HepG2 (cell line): ENCODE results near the gene SIK3. TPM values are rescaled to one million over a fixed set of nuclear protein-coding genes. Genes with fewer than 3 reads are reported as not detected.

ENCODE experiments used
- ATAC-seq: fragments of 200-7000 bp; cut with Tn5 transposase; 3 replicates; pipeline ENCODE4 v1.9.1; 2020; ENCODE audit warnings: mild to moderate bottlenecking, moderate library complexity
- BruUV-seq: library from RNA; stranded (reverse); fragments of 400-500 nt; replicated peaks from 2 replicates; lab custom pipeline; 2021; lab: Mats Ljungman, UMichigan
- CTCF ChIA-PET: fragments of 300-600 bp; formaldehyde crosslinking; extraction: SDS; loops from one replicate; lab custom pipeline; 2021; ENCODE audit warnings: low total read pairs, inconsistent platforms, low intra/inter-chr PET ratio; lab: Yijun Ruan, JAX
- POLR2A ChIA-PET: fragments of 350-600 bp; sonication (Branson Sonifier 250); formaldehyde crosslinking; loops from one replicate; lab custom pipeline; 2020; ENCODE audit warnings: antibody characterized with exemption, inconsistent platforms; lab: Yijun Ruan, JAX
- DNase-seq: peaks from one replicate; pipeline ENCODE4 v3.0.0-alpha.2; 2015; ENCODE audit warnings: low spot score
- FAIRE-seq: peaks from 3 replicates; lab custom pipeline; 2011; peaks lifted over from hg19 to GRCh38; lab: Jason Lieb, UNC
- H2AFZ ChIP-seq: one replicate; pipeline ENCODE4 v1.6.1; 2011; ENCODE audit warnings: low read length, inconsistent platforms
- H3K27ac ChIP-seq: fragments of 300-600 bp; 3 replicates; pipeline ENCODE4 v1.8.0; 2011; ENCODE audit warnings: mixed run types, mild to moderate bottlenecking, mixed read lengths, low read length, inconsistent platforms; ENCODE audit not compliant: insufficient read depth; ENCODE audit errors: extremely low read length
- H3K27me3 ChIP-seq, 2 experiments: fragments of 200-600 bp in 1 of 2; 2 replicates in 1 of 2; 3 replicates in 1 of 2; pipeline versions ENCODE4 v1.6.0 to v1.8.0; 2011; ENCODE audit warnings: low read length in 2 of 2, mild to moderate bottlenecking in 2 of 2, moderate library complexity in 2 of 2, inconsistent platforms in 1 of 2; ENCODE audit not compliant: insufficient read depth in 2 of 2, control insufficient read depth in 1 of 2
- H3K36me3 ChIP-seq, 2 experiments: fragments of 200-600 bp in 1 of 2; replicated peaks in 1 of 2; 2 replicates in 1 of 2; 3 replicates in 1 of 2; pipeline versions ENCODE4 v1.5.1 to v1.8.0; 2011; ENCODE audit warnings: low read length in 2 of 2, inconsistent platforms in 1 of 2; ENCODE audit not compliant: insufficient read depth in 2 of 2, control insufficient read depth in 1 of 2
- H3K4me1 ChIP-seq: 2 replicates; pipeline ENCODE4 v1.5.1; 2012; ENCODE audit warnings: low read length, inconsistent platforms; ENCODE audit not compliant: insufficient read depth
- H3K4me2 ChIP-seq: 2 replicates; pipeline ENCODE4 v1.6.0; 2011; ENCODE audit warnings: low read depth, low read length, inconsistent platforms
- H3K4me3 ChIP-seq, 3 experiments: fragments of 200-600 bp in 1 of 3; sonication (generic), shearing (Covaris generic) in 1 of 3; replicated peaks in 1 of 3; 2 replicates each; pipeline ENCODE4 v1.5.1; 2011 to 2016; ENCODE audit warnings: low read length in 3 of 3, inconsistent platforms in 2 of 3, low read depth in 2 of 3, mild to moderate bottlenecking in 2 of 3, control low read depth in 1 of 3, mixed read lengths in 1 of 3; ENCODE audit not compliant: insufficient read depth in 1 of 3
- H3K79me2 ChIP-seq: one replicate; pipeline ENCODE4 v1.6.1; 2011; ENCODE audit warnings: low read length, inconsistent platforms; ENCODE audit not compliant: insufficient read depth
- H3K9ac ChIP-seq: 2 replicates; pipeline ENCODE4 v1.6.0; 2011; ENCODE audit warnings: mild to moderate bottlenecking, low read depth, low read length, inconsistent platforms; ENCODE audit not compliant: insufficient read depth
- H3K9me3 ChIP-seq: 2 replicates; pipeline ENCODE4 v1.5.1; 2012; ENCODE audit warnings: mild to moderate bottlenecking, low read length
- H4K20me1 ChIP-seq: 2 replicates; pipeline ENCODE4 v1.6.0; 2011; ENCODE audit warnings: inconsistent platforms, mild to moderate bottlenecking, low read length, moderate library complexity; ENCODE audit not compliant: insufficient read depth
- PCBP1 ChIP-seq: fragments of 200-400 bp; formaldehyde crosslinking; IDR thresholded peaks from 2 replicates; pipeline ENCODE4 v1.6.1; 2017; ENCODE audit warnings: mild to moderate bottlenecking, low read depth, low read length, borderline replicate concordance
- PHF5A ChIP-seq: IDR thresholded peaks from one replicate; pipeline ENCODE4 v1.6.1; 2018; ENCODE audit warnings: low read depth, missing genetic modification reagents; ENCODE audit not compliant: unreplicated experiment
- SKI ChIP-seq: fragments of 450-650 bp; IDR thresholded peaks from one replicate; pipeline ENCODE4 v1.6.1; 2018; ENCODE audit warnings: mild to moderate bottlenecking; ENCODE audit not compliant: partially characterized antibody
- SMAD9 ChIP-seq: sonication (generic); formaldehyde crosslinking; IDR thresholded peaks from 2 replicates; pipeline ENCODE4 v1.5.1; 2020; ENCODE audit warnings: mild to moderate bottlenecking, missing genetic modification reagents
- SP2 ChIP-seq: sonication (generic); formaldehyde crosslinking; IDR thresholded peaks from 2 replicates; pipeline ENCODE4 v1.5.1; 2020; ENCODE audit warnings: mild to moderate bottlenecking, missing genetic modification reagents
- TSC22D2 ChIP-seq: sonication (generic); formaldehyde crosslinking; IDR thresholded peaks from 2 replicates; pipeline ENCODE4 v1.5.1; 2020; ENCODE audit warnings: missing genetic modification reagents, mild to moderate bottlenecking, borderline replicate concordance
- ZMAT3 ChIP-seq: sonication (generic); formaldehyde crosslinking; conservative IDR thresholded peaks from 2 replicates; pipeline ENCODE4 v1.7.0; 2021; ENCODE audit warnings: missing genetic modification reagents
- ZNF777 ChIP-seq: sonication (generic); formaldehyde crosslinking; IDR thresholded peaks from 2 replicates; pipeline ENCODE4 v1.4.0; 2020; ENCODE audit warnings: missing genetic modification reagents
- ZNF850 ChIP-seq: sonication (generic); formaldehyde crosslinking; conservative IDR thresholded peaks from 2 replicates; pipeline ENCODE4 v1.9.0; 2021; ENCODE audit warnings: mild to moderate bottlenecking, missing genetic modification reagents
- ZSCAN22 ChIP-seq: sonication (generic); formaldehyde crosslinking; IDR thresholded peaks from 2 replicates; pipeline ENCODE4 v1.4.0; 2020; ENCODE audit warnings: mild to moderate bottlenecking, missing genetic modification reagents
- WGBS: methylation state at CpG from one replicate; pipeline ENCODE4 v1.1.6; 2017; ENCODE audit warnings: low lambda C conversion rate; 5-methylcytosine and 5-hydroxymethylcytosine counted together
- in situ Hi-C: cut with HindIII; loops from 2 replicates; pipeline ENCODE4 v1.10.0; 2017; ENCODE audit warnings: low pct_unique_long_range_greater_than_20kb; ENCODE audit not compliant: extremely low pct_ligation_motif_present
- intact Hi-C: fragments of 100-400 bp; cut with micrococcal nuclease; formaldehyde crosslinking; loops from one replicate; pipeline ENCODE4 v1.10.0; 2022; ENCODE audit not compliant: unreplicated experiment
- polyA plus RNA-seq, 8 experiments: library from polyadenylated mRNA; depleted of rRNA in 3 of 8; stranded (reverse) in 7 of 8; unstranded in 1 of 8; fragments of >200 nt; fragmentation: Illumina TruSeq in 4 of 8; extraction: Trizol in 4 of 8; gene quantifications; 2 replicates each; pipeline versions ENCODE4 v1.2.1 to v1.2.3, GENCODE V29; 2011 to 2016; ENCODE audit warnings: low read depth in 4 of 8, missing spikeins in 1 of 8, mixed read lengths in 1 of 8; ENCODE audit not compliant: insufficient read depth in 1 of 8
- total RNA-seq, 5 experiments: library from RNA; depleted of rRNA; stranded (reverse); fragments of >200 nt; fragmentation: Illumina TruSeq; extraction: Trizol; gene quantifications; 2 replicates each; pipeline ENCODE4 v1.2.3, GENCODE V29; 2016; ENCODE audit warnings: low read depth in 1 of 5
- TF ChIP-seq, protein P1 (sequence below), 2 experiments: IDR thresholded peaks; 2 replicates each; pipeline ENCODE4 v1.6.1; 2011 to 2012; ENCODE audit warnings: low read length in 2 of 2, borderline replicate concordance in 1 of 2, low read depth in 1 of 2, mild to moderate bottlenecking in 1 of 2, moderate library complexity in 1 of 2
- TF ChIP-seq, protein P2 (sequence below): sonication (generic); formaldehyde crosslinking; IDR thresholded peaks from 2 replicates; pipeline ENCODE4 v1.8.0; 2022; ENCODE audit warnings: mild to moderate bottlenecking, missing genetic modification reagents
- TF ChIP-seq, protein P3 (sequence below): sonication (generic); formaldehyde crosslinking; IDR thresholded peaks from 2 replicates; pipeline ENCODE4 v1.5.0; 2020; ENCODE audit warnings: mild to moderate bottlenecking, missing genetic modification reagents
- TF ChIP-seq, protein P4 (sequence below): sonication (generic); formaldehyde crosslinking; IDR thresholded peaks from 2 replicates; pipeline ENCODE4 v1.9.0; 2021; ENCODE audit warnings: missing genetic modification reagents, mild to moderate bottlenecking, borderline replicate concordance
- TF ChIP-seq, protein P5 (sequence below): sonication (generic); formaldehyde crosslinking; IDR thresholded peaks from 2 replicates; pipeline ENCODE4 v1.8.1; 2023; ENCODE audit warnings: mild to moderate bottlenecking, missing genetic modification reagents, borderline replicate concordance

SIK3 gene
- total and polyA plus RNA-seq, 2 of the 13 experiments (the other 11 are each of a cell fraction or from before 2014, with no cell fraction given) = 5.7 to 9.8 TPM

DNA sequence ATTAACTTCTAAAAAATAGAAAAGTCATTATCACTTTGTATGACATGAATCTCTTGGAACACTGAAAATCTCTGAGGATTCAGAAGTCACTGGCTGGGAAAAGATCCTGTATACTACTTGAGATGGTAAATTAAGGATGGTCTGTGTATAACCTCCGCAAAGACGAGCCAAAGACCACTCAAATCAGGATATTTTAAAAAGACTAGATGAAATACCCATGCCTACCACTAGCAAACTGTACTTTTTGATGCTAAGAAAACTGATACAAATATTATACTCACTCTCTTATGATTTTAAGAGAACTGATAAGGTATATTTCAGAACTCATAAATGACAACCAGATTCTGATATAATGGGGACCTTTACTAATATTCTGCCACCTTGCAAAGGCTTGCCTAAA is 182.2 kb downstream of the SIK3 start:
- FAIRE-seq (no peak), ATAC-seq (no peak), DNase-seq (no peak)
- H3K4me1 ChIP-seq = peaks cover 3% of the 10 kb centered on the region
- H3K4me2 ChIP-seq = no peak overlapping the region
- no peaks in the 10 kb centered on the region for H4K20me1 ChIP-seq
- no peaks in the 10 kb centered on the region for H3K9me3 ChIP-seq
- TF ChIP-seq, protein P1, sequence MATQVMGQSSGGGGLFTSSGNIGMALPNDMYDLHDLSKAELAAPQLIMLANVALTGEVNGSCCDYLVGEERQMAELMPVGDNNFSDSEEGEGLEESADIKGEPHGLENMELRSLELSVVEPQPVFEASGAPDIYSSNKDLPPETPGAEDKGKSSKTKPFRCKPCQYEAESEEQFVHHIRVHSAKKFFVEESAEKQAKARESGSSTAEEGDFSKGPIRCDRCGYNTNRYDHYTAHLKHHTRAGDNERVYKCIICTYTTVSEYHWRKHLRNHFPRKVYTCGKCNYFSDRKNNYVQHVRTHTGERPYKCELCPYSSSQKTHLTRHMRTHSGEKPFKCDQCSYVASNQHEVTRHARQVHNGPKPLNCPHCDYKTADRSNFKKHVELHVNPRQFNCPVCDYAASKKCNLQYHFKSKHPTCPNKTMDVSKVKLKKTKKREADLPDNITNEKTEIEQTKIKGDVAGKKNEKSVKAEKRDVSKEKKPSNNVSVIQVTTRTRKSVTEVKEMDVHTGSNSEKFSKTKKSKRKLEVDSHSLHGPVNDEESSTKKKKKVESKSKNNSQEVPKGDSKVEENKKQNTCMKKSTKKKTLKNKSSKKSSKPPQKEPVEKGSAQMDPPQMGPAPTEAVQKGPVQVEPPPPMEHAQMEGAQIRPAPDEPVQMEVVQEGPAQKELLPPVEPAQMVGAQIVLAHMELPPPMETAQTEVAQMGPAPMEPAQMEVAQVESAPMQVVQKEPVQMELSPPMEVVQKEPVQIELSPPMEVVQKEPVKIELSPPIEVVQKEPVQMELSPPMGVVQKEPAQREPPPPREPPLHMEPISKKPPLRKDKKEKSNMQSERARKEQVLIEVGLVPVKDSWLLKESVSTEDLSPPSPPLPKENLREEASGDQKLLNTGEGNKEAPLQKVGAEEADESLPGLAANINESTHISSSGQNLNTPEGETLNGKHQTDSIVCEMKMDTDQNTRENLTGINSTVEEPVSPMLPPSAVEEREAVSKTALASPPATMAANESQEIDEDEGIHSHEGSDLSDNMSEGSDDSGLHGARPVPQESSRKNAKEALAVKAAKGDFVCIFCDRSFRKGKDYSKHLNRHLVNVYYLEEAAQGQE (IDR thresholded peaks at IDR 0.05; ENCODE audit: borderline replicate concordance in 1 of 2, low read depth in 1 of 2, low read length in 2 of 2) = no peak
- no peak for TF ChIP-seq ZNF850 (CRISPR knock-in tag)
- TF ChIP-seq SP2 = no peak
- TF ChIP-seq, protein P2, sequence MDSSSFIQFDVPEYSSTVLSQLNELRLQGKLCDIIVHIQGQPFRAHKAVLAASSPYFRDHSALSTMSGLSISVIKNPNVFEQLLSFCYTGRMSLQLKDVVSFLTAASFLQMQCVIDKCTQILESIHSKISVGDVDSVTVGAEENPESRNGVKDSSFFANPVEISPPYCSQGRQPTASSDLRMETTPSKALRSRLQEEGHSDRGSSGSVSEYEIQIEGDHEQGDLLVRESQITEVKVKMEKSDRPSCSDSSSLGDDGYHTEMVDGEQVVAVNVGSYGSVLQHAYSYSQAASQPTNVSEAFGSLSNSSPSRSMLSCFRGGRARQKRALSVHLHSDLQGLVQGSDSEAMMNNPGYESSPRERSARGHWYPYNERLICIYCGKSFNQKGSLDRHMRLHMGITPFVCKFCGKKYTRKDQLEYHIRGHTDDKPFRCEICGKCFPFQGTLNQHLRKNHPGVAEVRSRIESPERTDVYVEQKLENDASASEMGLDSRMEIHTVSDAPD (CRISPR knock-in tag) = no peak
- TF ChIP-seq PHF5A (CRISPR knock-in tag) = no peak
- TF ChIP-seq, protein P3, sequence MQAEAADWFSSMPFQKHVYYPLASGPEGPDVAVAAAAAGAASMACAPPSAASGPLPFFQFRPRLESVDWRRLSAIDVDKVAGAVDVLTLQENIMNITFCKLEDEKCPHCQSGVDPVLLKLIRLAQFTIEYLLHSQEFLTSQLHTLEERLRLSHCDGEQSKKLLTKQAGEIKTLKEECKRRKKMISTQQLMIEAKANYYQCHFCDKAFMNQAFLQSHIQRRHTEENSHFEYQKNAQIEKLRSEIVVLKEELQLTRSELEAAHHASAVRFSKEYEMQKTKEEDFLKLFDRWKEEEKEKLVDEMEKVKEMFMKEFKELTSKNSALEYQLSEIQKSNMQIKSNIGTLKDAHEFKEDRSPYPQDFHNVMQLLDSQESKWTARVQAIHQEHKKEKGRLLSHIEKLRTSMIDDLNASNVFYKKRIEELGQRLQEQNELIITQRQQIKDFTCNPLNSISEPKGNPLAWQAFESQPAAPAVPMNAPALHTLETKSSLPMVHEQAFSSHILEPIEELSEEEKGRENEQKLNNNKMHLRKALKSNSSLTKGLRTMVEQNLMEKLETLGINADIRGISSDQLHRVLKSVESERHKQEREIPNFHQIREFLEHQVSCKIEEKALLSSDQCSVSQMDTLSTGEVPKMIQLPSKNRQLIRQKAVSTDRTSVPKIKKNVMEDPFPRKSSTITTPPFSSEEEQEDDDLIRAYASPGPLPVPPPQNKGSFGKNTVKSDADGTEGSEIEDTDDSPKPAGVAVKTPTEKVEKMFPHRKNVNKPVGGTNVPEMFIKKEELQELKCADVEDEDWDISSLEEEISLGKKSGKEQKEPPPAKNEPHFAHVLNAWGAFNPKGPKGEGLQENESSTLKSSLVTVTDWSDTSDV (CRISPR knock-in tag) = no peak
- no peak for TF ChIP-seq SKI
- TF ChIP-seq ZMAT3 (CRISPR knock-in tag) = no peak
- TF ChIP-seq, protein P4, sequence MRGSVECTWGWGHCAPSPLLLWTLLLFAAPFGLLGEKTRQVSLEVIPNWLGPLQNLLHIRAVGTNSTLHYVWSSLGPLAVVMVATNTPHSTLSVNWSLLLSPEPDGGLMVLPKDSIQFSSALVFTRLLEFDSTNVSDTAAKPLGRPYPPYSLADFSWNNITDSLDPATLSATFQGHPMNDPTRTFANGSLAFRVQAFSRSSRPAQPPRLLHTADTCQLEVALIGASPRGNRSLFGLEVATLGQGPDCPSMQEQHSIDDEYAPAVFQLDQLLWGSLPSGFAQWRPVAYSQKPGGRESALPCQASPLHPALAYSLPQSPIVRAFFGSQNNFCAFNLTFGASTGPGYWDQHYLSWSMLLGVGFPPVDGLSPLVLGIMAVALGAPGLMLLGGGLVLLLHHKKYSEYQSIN (CRISPR knock-in tag) = no peak
- TF ChIP-seq TSC22D2 (CRISPR knock-in tag) = no peak
- TF ChIP-seq, protein P5, sequence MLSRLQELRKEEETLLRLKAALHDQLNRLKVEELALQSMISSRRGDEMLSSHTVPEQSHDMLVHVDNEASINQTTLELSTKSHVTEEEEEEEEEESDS (CRISPR knock-in tag) = no peak
- no peak for TF ChIP-seq ZNF777 (CRISPR knock-in tag)
- TF ChIP-seq ZSCAN22 = no peak
- no peak for TF ChIP-seq PCBP1
- no peak for TF ChIP-seq SMAD9 (CRISPR knock-in tag)
- ChIA-PET CTCF (no interaction called here), POLR2A (no interaction called here)
- intact Hi-C loops (no loop called here), in situ Hi-C loops (no loop called here)
- H3K27me3 ChIP-seq = no peaks in the 10 kb centered on the region
- no peak overlapping the region for H3K27ac ChIP-seq
- no peak overlapping the region for H3K9ac ChIP-seq
- WGBS = 100% methylated on average over 2 of the region's 2 CpGs
- H2AFZ ChIP-seq = no peak overlapping the region
- BruUV-seq = no TSS peak
- no peak overlapping the region for H3K4me3 ChIP-seq
- H3K36me3 ChIP-seq = peaks cover 0 to 9% of the 10 kb centered on the region in 2 experiments; a peak in 2 of 5 replicates
- H3K79me2 ChIP-seq = no peaks in the 10 kb centered on the region
